Stimulated activated CD4-positive, alpha-beta T cell treated with anti-CD3 and anti-CD28 coated beads, Interleukin-15, amount 100 ng/mL, for 24 hours (primary cell): ENCODE data around the gene ARHGEF11.
A peak's percentile ranks its signal among the peaks of the same experiment; 100 is the strongest.
"Not testable (repeated sequence)": the region's sequence is repeated elsewhere in the genome, so short reads cannot be mapped to it uniquely, and the experiment has no call there.

Experiments
- DNase-seq: peaks from one replicate; pipeline ENCODE4 v3.0.0-alpha.2; 2020

ARHGEF11 gene, protein sequence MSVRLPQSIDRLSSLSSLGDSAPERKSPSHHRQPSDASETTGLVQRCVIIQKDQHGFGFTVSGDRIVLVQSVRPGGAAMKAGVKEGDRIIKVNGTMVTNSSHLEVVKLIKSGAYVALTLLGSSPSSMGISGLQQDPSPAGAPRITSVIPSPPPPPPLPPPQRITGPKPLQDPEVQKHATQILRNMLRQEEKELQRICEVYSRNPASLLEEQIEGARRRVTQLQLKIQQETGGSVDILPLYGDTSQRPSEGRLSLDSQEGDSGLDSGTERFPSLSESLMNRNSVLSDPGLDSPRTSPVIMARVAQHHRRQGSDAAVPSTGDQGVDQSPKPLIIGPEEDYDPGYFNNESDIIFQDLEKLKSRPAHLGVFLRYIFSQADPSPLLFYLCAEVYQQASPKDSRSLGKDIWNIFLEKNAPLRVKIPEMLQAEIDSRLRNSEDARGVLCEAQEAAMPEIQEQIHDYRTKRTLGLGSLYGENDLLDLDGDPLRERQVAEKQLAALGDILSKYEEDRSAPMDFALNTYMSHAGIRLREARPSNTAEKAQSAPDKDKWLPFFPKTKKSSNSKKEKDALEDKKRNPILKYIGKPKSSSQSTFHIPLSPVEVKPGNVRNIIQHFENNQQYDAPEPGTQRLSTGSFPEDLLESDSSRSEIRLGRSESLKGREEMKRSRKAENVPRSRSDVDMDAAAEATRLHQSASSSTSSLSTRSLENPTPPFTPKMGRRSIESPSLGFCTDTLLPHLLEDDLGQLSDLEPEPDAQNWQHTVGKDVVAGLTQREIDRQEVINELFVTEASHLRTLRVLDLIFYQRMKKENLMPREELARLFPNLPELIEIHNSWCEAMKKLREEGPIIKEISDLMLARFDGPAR (N-terminal part only)

DNA sequence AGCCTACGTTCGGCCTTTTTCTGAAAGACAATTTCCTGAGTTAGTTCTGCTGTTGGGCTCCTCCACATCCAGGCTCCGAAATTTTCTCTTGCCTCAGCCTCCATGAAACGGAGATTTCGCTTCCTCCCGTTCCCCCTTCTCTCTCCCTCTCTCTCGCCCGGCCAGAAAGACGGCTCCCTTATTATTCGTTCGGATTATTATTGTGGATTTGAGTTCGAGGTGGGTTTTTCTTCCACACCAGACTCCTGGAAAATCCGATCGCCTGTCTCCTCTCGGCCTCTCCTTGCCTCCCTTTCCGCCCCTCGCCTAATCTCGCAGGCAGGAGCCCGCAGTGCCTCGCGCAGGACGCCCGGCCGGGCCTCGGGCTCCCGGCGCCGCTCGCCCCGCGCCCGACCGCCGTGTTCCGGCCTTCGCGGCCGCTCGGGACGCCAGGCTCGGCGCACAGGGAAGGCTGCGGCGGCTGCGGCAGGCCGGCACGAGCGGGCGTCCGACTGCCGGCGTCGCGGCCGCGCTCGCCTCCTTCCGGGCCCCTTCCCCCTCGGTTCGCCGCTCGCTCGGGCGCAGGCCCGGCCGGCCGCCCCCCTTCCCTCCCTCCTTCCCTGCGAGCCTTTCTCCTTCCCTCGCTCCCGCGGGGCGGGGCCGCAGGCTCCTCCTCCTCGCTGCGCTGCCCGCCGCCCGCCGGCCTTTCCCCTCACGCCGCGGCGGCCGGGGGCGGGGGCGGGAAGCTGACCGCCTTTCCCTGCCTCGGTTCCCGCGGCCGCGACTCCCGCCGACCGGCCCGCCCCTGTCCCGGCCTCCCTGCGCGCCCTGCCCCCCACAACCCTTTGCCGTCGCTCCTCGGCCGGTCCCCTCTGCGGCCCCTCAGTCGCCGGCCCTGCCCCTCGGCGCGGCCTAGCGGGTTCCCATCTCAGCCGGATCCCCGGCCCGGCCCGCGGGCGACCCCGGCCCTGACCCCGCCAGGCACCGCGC lies at the start of gene ARHGEF11:
TSS of gene ARHGEF11 (minus strand) at position 493 of the 969 bp plus-strand sequence. CDS start 1,412 bp downstream, outside the sequence.
- peak; percentile 63 for DNase-seq

- DNase-seq, result no peak
These were observed 49.5 kb upstream of the ARHGEF11 start for GRCh38 chr1:157095091-157095490.

DNA sequence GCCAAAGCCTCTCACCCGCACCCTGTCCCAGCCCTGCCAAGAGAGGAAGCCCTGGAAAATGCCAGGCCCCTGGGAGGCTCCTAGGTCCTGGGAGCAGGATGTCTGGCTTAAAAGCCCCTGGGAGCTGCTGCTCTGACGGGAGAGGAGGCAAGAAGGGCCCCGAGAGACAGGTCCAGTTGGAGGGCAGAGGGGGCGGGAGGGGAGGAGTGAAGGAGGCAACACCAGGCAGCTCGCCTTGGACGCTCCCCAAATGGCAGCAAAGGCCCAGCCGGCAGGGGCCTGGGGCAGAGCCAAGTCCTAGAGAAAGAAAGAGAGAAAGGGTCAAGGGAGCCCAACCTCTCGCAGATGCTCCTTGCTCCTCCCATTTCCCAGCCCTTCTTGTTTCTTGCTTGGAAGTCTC lies 47.3 kb upstream of the ARHGEF11 start:
- no peak for DNase-seq

DNA sequence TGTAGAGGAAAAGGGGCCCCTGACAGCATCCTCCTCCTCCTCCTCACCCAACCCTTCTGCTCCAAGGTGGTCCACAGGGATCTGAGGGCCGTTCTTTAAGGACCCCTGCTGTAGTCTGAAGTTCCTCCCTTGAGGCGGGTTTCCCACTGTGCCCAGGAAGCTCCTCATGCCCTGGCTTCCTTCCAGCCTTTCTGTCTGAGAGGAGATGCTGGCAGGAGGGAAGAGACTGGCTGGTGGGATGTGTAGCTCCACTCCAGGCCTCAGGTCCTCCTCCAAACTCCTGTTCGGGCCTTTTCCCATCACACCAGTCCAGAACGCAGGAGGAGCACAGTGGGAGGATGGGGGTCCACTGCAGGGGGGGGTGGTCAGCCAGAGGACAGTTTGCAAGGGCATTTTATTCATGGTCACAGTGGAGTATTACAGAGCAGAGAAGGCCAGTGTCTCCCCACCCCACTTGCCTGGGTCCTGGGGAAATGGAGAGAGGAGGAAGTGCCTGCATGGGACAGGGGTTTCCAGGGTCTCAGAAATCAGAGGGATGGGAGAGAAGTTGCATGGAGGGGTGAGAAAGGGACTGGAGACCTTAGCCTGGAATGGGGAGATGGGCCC lies 46.2 kb upstream of the ARHGEF11 start:
- no peak for DNase-seq

- no peak for DNase-seq
These were observed 45.6 kb upstream of the ARHGEF11 start for GRCh38 chr1:157091186-157091585.

- DNase-seq, result no peak
These were observed 45.2 kb upstream of the ARHGEF11 start for GRCh38 chr1:157090771-157091170.

DNA sequence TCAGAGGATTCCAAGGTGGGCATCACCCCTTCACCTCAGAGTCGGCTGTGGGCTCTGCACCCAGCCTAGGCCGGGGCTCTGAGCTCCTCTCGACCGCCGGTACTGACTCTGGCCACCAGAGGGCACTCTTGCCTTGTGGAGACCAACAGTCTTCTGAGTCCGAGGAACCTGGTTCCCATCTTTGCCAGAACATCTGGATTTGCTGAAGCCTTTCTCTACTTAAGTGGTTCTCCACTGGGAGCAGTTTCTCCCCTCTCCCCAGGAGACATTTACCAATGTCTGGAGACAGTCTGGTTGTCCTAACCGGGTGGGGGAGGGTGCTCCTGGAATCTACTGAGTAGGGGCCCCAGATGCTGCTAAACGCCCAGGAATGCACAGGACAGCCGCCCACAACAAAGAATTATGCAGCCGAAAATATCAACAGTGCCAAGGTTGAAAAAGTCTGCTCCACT lies 44.7 kb upstream of the ARHGEF11 start:
- DNase-seq, result peak; percentile 92

DNA sequence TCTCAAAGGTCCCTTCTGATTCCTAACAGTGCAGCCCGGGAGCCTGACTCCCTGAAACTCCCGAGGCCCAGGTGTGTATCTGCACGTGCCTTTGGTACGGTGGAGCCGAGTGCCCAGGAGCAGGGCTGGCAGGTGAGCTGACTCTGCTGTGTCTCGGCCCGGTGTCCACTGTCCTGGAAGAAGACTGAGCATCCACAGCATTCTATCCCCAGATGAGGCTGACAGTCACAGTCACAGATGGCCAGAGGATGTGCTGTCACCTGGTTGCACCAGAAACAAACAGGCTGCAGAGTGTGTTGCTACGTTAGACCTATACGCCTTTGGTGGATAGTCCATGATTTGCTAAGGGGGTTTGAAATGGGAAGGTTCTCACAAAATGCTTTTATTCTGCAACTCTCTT lies 44.2 kb upstream of the ARHGEF11 start:
- DNase-seq, result no peak

- DNase-seq, result no peak
These were observed 43.1 kb upstream of the ARHGEF11 start for GRCh38 chr1:157088607-157089006.

- no peak for DNase-seq
These were observed 41.5 kb upstream of the ARHGEF11 start for GRCh38 chr1:157087030-157087429.

DNA sequence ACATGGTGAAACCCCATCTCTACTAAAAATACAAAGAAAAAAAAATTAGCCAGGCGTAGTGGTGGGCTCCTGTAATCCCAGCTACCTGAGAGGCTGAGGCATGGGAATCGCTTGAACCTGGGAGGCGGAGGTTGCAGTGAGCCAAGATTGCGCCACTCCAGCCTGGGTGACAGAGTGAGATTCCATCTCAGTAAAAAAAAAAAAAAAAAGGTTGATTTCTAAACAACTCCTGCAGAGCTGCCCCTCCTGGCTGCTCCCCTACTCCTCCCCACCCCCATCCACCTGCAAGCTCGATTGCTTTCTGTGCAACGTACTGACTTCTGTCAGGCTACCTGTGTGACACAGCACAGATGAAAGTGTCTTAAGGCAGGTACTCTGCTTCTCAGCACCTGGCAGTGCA lies 40.8 kb upstream of the ARHGEF11 start:
- no peak for DNase-seq

DNA sequence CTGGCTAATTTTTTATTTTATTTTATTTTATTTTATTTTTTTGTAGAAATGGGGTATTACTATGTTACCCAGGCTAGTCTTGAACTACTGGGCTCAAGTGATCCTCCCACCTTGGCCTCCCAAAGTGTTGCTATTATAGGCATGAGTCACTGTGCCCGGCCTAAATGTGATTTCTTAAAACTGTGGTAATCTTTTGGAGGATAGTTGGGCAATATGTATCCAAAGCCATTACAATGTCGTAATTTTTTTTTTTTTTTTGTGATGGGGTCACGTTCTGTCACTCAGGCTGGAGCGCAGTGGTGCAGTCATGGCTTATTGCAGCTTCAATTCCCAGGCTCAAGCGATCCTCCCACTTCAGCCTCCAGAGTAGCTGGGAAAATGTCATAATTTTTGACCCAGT lies 39.9 kb upstream of the ARHGEF11 start:
- no peak for DNase-seq

DNA sequence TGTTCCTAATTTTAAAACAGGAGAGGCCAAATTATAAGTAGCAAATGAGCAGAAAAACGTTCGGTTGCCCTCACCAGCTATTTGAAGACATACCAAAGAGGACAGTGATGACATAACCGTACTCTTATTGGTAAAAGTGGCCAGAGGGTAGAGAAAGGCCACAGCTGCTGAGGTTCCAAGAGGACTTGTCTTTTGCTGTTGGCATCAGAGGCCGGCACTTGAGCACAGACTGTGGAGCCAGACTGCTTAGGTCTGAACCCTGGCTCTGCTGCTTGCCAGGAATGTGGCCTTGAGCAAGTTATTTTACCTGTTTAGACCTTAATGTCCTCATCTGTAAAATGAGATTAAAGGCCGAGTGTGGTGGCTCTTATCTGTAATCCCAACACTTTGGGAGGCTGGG lies 39.2 kb upstream of the ARHGEF11 start:
- no peak for DNase-seq

GRCh38 chr1:157081707-157082106 lies 36.2 kb upstream of the ARHGEF11 start:
- no peak for DNase-seq

GRCh38 chr1:157080714-157081113 lies 35.2 kb upstream of the ARHGEF11 start:
- no peak for DNase-seq

- DNase-seq, result no peak
These were observed 31.9 kb upstream of the ARHGEF11 start for GRCh38 chr1:157077394-157077793.

DNA sequence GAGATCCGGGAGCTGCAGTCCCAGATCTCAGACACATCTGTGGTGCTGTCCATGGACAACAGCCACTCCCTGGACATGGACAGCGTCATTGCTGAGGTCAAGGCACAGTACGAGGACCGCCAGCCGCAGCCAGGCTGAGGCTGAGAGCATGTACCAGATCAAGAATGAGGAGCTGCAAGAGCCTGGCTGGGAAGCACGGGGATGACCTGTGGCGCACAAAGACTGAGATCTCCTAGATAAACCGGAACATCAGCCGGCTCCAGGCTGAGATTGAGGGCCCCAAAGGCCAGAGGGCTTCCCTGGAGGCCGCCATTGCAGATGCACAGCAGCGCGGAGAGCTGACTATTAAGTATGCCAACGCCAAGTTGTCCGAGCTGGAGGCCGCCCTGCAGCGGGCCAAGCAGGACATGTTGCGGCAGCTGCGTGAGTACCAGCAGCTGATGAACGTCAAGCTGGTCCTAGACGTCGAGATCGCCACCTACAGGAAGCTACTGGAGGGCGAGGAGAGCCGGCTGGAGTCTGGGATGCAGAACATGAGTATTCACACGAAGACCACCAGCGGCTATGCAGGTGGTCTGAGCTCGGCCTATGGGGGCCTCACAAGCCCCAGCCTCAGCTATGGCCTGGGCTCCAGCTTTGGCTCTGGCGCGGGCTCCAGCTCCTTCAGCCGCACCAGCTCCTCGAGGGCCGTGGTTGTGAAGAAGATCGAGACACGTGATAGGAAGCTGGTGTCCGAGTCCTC lies 28.6 kb upstream of the ARHGEF11 start:
- DNase-seq, result peak; percentile 65

GRCh38 chr1:157069601-157070000 lies 24.1 kb upstream of the ARHGEF11 start:
- no peak for DNase-seq

GRCh38 chr1:157059241-157059640 lies 13.7 kb upstream of the ARHGEF11 start:
- DNase-seq, result not testable (repeated sequence)

DNA sequence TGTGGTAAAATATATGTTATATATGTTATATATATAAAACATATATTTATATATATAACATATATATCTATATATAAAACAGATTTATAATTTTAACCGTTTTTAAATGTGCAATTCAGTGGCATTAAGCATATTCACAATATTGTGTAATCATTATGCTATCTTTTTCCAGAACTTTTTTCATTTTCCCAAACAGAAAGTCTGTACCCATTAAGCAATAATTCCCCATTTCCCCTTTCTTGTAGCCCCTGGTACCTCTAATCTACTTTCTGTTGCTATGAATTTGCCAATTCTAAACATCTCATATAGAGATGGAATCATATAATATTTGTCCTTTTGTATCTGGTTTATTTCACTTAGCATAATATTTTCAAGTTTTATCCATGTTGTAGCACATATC lies 10.7 kb upstream of the ARHGEF11 start:
- DNase-seq, result no peak

DNA sequence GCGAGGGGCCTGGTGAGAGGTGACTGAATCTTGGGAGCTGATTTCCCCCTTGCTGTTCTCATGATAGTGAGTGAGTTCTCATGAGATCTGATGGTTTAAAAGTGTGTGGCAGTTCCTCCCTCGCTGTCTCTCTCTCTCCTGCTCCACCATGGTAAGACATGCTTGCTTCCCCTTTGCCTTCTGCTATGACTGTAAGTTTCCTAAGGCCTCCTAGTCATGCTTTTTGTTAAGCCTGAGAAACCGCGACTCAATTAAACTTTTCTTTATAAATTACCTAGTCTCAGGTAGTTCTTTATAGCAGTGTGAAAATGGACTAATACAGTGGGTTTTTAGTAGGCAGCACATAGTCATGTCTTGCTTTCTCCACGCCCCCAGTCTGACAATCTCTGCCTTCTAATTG lies 10.2 kb upstream of the ARHGEF11 start:
- not testable (repeated sequence) for DNase-seq
